ENCODE measurements around the gene SURF4. TPM values are rescaled to one million over a fixed set of nuclear protein-coding genes. Genes with fewer than 3 reads are reported as not detected.
A peak's percentile ranks its signal among the peaks of the same experiment; 100 is the strongest.

The SURF4 gene
- total RNA-seq, 1 donor = 392 TPM

GRCh38 chr9:133349965-133350616, 25.8 kb downstream of the SURF4 start:
- Histone ChIP-seq H4K20me1 (ENCODE audit: insufficient read depth, low read length) (peaks cover 52% of the 10 kb centered on the region), H3K9me3 (ENCODE audit: low read depth, low read length) (no peaks in the 10 kb centered on the region), H2AFZ (ENCODE audit: low read length) (no peak overlapping the region), H3K4me2 (ENCODE audit: insufficient read depth, low read length) (peak overlapping the region; percentile 100), H3K79me2 (ENCODE audit: insufficient read depth, low read length) (peaks cover 57% of the 10 kb centered on the region), H3K27me3 (ENCODE audit: insufficient read depth, low read length) (no peaks in the 10 kb centered on the region), H3K27ac (ENCODE audit: low read depth, low read length) (peak overlapping the region; percentile 86), H3K4me1 (ENCODE audit: insufficient read depth, low read length) (peaks cover 42% of the 10 kb centered on the region), H3K4me3 (ENCODE audit: insufficient read depth, low read length) (peak overlapping the region; percentile 100), H3K36me3 (ENCODE audit: insufficient read depth, low read length) (peaks cover 63% of the 10 kb centered on the region)
- no peak for TF ChIP-seq CTCF (IDR thresholded peaks at IDR 0.05; ENCODE audit: extremely low read depth, low read depth, low read length)
- DNase-seq (ENCODE audit: insufficient read length, low spot score, missing footprints) = peak; percentile 77

GRCh38 chr9:133348718-133349573, 26.9 kb downstream of the SURF4 start:
- peaks cover 52% of the 10 kb centered on the region for H4K20me1 ChIP-seq (ENCODE audit: insufficient read depth, low read length)
- H3K79me2 ChIP-seq (ENCODE audit: insufficient read depth, low read length) = peaks cover 51% of the 10 kb centered on the region

GRCh38 chr9:133347985-133348717, 27.7 kb downstream of the SURF4 start, which contains the start of the genes MED22 and RPL7A:
Gene MED22, minus strand, starts transcription at chr9:133348131. Its CDS starts 1,469 bp downstream, at chr9:133346662.
Gene RPL7A, plus strand, starts transcription at chr9:133348218. Its CDS starts 26 bp downstream, at chr9:133348244.
- Histone ChIP-seq H4K20me1 (ENCODE audit: insufficient read depth, low read length) (peaks cover 52% of the 10 kb centered on the region), H3K4me1 (ENCODE audit: insufficient read depth, low read length) (peaks cover 39% of the 10 kb centered on the region), H3K27me3 (ENCODE audit: insufficient read depth, low read length) (no peaks in the 10 kb centered on the region), H3K79me2 (ENCODE audit: insufficient read depth, low read length) (peaks cover 51% of the 10 kb centered on the region), H3K27ac (ENCODE audit: low read depth, low read length) (peak within 1 kb of the TSS; percentile 86), H3K9me3 (ENCODE audit: low read depth, low read length) (no peaks in the 10 kb centered on the region), H3K36me3 (ENCODE audit: insufficient read depth, low read length) (peaks cover 73% of the 10 kb centered on the region), H3K4me2 (ENCODE audit: insufficient read depth, low read length) (peak within 1 kb of the TSS; percentile 100), H3K4me3 (ENCODE audit: insufficient read depth, low read length) (peak within 1 kb of the TSS; percentile 100), H2AFZ (ENCODE audit: low read length) (peak within 1 kb of the TSS; percentile 86)
- peak; percentile 98 for DNase-seq (ENCODE audit: insufficient read length, low spot score, missing footprints)
- TF ChIP-seq CTCF (IDR thresholded peaks at IDR 0.05; ENCODE audit: extremely low read depth, low read depth, low read length) = no peak

More at GRCh38 chr9:133348718-133349573, 26.9 kb downstream of the SURF4 start:
- Histone ChIP-seq H3K4me2 (ENCODE audit: insufficient read depth, low read length) (peak overlapping the region; percentile 100), H3K27ac (ENCODE audit: low read depth, low read length) (peak overlapping the region; percentile 86), H3K4me3 (ENCODE audit: insufficient read depth, low read length) (peak overlapping the region; percentile 100), H2AFZ (ENCODE audit: low read length) (no peak overlapping the region), H3K9me3 (ENCODE audit: low read depth, low read length) (no peaks in the 10 kb centered on the region), H3K27me3 (ENCODE audit: insufficient read depth, low read length) (no peaks in the 10 kb centered on the region), H3K4me1 (ENCODE audit: insufficient read depth, low read length) (peaks cover 39% of the 10 kb centered on the region), H3K36me3 (ENCODE audit: insufficient read depth, low read length) (peaks cover 73% of the 10 kb centered on the region)
- TF ChIP-seq CTCF (IDR thresholded peaks at IDR 0.05; ENCODE audit: extremely low read depth, low read depth, low read length) = no peak
- DNase-seq (ENCODE audit: insufficient read length, low spot score, missing footprints) = peak; percentile 79

Measured in osteoblast (primary cell).